ENCODE results near the gene MBD3L5.
"Not testable (repeated sequence)": the region's sequence is repeated elsewhere in the genome, so short reads cannot be mapped to it uniquely, and the experiment has no call there.

The MBD3L5 gene

DNA sequence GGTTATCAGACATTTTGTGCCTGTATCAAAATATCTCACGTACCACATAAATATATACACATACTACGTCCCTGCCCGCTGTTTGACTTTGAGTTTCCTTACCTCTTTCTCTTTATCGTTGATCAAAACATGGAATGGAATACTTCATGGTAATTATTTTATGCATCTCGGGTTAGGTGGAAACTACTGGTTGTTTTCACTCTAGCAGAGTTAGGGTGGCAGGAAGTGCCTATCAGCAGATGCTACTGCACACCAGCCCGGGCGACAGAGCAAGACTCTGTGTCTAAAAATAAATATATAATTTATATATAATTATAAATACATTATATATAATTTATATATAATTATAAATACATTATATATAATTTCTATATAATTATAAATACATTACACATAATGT, 22.5 kb downstream of the MBD3L5 start:
- DNase-seq (ENCODE audit: low read depth in 2 of 2): not testable (repeated sequence)

DNA sequence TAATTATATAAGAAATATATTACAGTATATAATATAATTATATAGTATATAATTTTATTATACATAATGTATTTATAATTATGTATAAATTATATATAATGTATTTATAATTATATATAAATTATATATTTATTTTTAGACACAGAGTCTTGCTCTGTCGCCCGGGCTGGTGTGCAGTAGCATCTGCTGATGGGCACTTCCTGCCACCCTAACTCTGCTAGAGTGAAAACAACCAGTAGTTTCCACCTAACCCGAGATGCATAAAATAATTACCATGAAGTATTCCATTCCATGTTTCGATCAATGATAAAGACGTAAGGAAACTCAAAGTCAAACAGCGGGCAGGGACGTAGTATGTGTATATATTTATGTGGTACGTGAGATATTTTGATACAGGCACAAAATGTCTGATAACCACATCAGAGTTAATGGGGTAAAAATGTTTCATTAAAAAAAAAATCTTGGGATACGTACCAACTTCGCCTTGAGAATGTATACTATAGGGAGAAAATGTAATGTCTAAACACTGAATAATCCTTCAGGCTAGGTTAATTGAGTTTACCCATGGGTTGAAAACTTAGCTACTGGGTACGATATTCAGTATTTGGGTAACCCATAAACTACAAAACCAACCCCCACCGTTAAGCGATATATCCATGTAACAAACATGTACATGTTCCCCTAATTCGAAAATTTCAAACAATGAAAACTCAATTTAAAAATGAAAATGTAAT, 24.4 kb downstream of the MBD3L5 start:
- DNase-seq (ENCODE audit: low read depth in 2 of 2): not testable (repeated sequence)

DNA sequence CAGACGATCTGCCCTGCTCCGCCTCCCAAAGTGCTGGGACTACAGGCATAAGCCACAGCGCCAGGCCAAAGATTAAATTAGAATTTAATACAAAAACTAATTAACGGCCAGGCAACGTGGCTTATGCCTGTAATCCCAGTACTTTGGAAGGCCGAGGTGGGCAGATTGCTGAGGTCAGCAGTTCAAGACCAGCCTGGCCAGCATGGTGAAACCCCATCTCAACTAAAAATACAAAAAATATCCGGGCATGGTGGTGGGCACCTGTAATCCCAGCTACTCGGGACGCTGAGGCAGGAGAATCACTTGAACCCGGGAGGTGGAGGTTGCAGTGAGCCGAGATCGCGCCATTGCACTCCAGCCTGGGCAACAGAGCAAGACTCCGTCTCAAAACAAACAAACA, 25.3 kb downstream of the MBD3L5 start:
- DNase-seq (ENCODE audit: low read depth in 2 of 2): not testable (repeated sequence)

DNA sequence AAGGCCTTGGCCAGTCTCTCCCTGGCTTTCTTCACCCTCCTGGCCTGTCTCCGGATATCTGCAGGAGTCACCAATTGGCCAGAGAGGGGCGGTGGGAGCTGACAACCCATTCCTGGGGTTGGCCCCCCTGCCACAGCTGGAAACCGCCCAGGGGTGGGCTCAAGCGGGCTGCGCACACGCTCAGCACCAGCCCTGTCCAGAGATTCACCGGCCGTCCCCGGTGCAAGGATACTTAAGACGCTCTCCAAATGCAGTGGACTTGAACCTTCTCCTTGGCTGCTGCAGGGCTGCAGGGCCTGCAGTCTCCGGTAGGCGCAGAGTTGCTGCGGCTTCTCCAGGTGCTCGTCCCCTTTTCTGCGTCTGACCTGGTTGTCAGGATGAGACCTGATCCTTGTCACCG, 26.0 kb downstream of the MBD3L5 start:
- DNase-seq (ENCODE audit: low read depth in 2 of 2): not testable (repeated sequence)

DNA sequence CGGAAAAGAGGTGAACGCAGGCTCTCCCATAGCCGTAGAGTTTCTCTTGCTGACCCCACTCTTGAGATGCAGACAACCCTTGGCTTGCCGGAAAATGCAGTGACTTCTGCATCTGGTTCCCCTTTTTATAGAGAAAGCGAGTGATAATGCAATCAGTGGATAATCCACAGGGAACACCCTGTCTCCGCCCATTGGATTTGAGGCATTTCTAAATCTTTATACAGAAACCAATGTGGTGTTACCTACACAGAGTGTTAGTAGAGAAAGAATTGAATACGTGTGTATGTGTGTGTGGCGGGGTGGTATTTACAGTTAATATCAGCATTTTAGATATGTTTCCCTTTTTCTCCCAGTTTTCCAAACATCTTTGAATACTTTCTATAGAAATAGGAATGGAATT, 28.2 kb downstream of the MBD3L5 start, which contains the start of gene MBD3L3:
MBD3L3 (minus strand) TSS at position 101 of the 400 bp plus-strand sequence; CDS start at position 30, 71 bp downstream.
- DNase-seq (ENCODE audit: low read depth in 2 of 2): not testable (repeated sequence)

DNA sequence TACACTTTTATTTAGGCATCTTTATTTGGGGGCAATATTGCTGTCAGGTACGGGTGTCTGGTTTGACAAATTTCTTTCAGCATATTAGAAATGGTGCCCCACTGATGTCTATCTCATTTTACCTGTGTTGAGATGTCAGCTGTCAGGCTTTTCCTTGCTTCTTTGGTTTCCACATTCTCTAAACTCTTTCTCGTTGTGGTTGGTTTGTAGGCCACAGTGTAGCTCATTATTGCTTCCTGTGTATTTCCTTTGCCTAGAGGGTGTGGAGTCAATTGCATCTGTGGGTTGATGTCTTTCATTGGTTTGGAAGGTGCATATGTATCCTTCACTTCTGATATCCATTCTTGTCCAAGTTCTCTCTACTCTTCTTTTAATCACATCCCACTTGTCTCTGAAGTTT, 29.6 kb downstream of the MBD3L5 start:
- not testable (repeated sequence) for DNase-seq (ENCODE audit: low read depth in 2 of 2)

DNA sequence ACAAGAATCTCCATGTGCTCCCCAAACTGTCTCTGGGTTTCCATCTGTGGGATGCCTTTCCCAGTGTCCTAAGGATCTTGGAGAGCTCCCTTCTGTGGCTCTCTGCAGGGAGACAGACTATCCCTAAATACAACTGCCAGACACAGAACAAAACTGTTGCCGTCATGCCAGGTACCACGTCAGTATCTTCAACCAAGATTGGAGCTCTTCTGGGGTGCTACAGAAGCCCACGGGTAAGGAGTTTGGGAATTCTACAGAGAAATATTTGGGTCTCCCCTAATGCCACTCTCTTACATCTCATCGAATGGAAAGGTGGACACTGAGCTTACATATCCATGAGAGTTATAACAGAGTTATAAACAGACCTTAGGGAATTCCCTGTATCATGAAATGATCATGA, 33.0 kb downstream of the MBD3L5 start:
- DNase-seq (ENCODE audit: low read depth in 2 of 2): no peak

DNA sequence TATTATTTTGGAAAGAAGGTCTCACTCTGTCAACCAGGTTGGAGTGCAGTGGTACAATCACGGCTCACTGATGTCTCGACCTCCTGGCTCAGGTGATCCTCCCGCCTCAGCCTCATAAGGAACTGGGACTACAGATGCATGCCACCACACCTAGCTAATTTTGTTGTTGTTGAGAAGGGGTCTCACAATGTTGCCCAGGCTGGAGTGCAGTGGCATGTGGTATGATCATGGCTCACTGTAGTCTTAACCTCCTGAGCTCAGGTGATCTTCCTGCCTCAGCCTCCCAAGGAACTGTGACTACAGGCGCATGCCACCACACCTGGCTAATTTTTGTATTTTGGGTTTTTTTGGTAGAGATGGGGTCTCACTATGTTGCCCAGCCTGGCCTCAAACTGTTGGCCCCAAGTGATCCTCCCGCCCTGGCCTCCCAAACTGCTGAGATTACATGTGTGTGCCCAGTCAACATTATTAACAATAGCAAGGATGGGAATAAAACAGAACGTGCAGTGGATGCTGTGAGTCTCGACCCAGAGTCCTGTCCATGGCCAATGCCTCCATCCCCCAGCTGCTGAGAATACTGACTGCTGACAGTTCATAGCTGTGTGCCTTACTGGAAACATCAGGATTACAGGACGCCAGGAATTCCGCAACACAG, 33.5 kb downstream of the MBD3L5 start:
- DNase-seq (ENCODE audit: low read depth in 2 of 2): no peak

DNA sequence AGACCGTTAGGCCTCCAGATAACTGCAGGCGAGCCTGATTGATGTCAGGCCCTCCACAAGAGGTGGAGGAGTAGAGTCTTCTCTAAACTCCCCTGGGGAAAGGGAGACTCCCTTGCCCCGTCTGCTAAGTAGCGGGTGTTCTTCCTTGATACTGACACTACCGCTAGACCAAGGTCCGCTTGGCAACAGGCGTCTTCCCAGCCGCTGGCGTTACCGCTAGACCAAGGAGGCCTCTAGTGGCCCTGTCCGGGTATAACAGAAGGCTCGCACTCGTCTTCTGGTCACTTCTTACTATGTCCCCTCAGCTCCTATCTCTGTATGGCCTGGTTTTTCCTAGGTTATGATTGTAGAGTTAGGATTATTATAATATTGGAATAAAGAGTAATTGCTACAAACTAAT, 36.7 kb downstream of the MBD3L5 start:
- DNase-seq (ENCODE audit: low read depth in 2 of 2): not testable (repeated sequence)

DNA sequence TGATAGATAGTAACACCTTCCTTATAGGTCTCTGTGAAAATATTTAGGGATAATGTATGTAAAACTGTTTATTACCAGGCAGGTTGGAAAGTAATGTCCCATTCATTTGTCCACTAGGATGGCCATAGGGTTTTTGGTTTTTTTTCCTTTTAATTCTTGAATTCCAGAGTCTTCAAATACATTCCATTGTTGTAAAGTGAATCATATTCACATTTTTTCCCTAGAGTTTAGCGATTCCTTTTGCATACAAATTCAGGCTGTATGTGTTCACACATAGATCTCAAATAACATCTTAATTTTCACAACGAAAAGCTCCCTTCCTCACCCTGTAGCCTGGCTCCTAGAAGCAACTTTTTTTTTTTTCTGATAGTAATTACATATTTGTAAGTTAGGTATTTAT, 37.3 kb downstream of the MBD3L5 start:
- no peak for DNase-seq (ENCODE audit: low read depth in 2 of 2)

DNA sequence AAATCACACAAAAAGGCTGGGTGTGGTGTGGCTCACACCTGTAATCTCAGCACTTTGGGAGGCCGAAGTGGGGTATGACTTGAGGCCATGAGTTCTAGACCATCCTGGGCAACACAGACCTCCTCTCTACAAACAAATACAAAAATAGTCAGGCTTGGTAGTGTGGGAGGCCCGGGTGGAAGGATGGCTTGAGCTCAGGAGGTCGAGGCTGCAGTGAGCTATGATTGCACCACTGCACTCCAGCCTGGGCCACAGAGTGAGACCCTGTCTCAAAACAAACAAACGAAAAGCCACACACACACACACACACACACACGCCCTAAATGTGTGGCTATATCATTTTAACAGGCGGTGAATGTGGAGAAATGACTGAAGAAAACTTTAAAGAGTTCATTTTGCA, 38.2 kb downstream of the MBD3L5 start:
- DNase-seq (ENCODE audit: low read depth in 2 of 2): no peak

DNA sequence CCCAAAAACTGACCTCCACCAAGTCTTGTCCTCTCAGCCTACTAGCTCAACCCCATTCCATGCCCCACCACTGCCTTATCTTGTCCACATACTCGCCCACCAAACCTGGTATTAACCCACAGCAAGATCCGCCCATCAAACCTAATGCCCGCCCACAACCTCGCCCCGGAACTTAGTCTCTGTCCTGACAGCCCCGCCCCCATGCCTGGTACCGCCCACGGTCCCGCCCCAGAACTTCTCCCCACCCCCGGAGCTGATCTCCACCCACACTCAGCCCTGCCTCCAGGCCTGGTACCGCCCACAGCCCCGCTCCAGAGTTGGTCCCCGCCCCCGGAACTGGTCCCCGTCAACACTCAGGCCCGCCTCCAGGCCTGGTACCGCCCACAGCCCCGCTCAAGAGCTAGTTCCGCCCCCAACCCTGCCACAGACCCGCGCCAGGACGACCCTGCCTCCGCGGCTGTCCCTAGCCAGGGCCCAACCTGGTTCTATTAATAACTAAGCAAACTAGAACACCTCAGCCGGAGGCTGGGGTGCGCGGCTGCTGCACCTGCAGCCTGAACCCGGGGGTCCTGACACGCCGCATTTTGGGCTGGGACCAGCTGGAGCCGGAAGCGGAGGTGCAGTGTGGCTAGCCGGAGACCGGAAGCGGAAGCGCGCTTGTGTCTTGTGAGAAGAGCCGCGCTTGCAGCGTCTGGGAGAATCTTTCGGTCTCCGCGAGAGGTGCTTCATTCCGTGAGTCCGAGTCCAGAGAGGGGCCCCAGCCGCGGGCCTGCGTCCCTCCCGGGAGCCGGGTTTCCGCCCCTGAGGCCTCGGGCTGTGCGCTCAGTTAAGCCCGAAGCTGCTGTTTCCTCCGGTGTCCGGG, 38.9 kb downstream of the MBD3L5 start, which contains the start of gene ZNF557:
ZNF557 (plus strand) TSS at position 662 of the 862 bp plus-strand sequence. CDS start 5,372 bp downstream, outside the sequence.
- peak; percentile 97 to 99 for DNase-seq (ENCODE audit: low read depth in 2 of 2)

DNA sequence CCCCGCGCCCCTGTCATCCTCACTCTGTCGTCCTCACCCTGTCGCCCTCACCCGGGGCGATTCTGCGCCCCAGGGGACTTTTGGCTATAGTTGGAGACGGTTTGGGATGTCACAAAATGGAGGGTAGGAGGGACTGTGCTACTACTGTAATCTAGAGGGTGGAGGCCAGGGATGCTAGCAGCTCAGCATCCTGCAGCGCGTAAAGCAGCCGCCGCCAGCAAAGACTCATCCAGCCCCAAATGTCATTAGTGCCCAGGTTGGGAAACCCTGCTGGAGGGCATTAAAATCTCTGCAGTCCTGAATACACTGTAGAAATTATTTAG, 39.5 kb downstream of the MBD3L5 start:
- DNase-seq (ENCODE audit: low read depth in 2 of 2): no peak

DNA sequence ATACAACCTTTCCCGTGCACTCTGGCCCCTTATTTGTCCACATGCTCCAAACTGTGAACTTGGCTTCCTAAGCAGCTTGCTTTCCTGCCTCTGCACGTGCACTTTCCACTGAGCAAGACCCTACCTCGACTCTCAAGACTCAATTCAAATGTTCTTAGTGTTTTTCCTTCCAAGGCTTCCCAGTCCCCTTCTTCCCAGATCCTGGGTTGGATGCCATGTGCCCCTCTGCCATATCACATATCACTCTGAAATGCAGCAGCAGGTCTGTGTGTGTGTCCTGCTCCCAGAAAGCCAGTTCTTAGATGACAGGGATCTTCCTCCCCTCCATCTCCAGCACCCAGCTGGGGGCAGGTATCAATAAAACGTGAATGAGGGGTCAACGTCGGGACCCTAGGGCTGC, 42.2 kb downstream of the MBD3L5 start:
- no peak for DNase-seq (ENCODE audit: low read depth in 2 of 2)

DNA sequence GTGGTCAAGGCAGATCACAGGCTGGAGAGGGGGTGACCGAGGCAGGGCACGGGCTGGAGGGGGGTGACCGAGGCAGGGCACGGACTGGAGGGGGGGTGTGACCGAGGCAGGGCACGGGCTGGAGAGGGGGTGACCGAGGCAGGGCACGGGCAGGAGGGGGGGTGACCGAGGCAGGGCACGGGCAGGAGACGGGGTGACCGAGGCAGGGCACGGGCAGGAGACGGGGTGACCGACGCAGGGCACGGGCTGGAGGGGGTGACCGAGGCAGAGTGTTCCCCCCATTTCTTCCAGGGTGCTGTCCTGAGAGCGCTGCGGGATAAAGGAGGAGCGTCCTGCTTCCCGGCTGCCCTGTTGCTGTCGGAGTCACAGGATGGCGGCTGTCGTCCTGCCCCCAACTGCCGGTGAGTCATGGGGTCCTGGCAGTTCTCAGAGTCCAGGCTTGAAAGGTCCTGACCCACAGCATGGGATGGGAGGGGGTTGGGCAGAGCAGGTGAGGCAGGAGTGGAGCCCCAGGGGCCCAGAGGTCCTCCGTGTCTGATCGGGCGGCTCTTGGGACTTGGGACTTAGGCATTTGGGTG, 44.4 kb downstream of the MBD3L5 start:
- no peak for DNase-seq (ENCODE audit: low read depth in 2 of 2)

DNA sequence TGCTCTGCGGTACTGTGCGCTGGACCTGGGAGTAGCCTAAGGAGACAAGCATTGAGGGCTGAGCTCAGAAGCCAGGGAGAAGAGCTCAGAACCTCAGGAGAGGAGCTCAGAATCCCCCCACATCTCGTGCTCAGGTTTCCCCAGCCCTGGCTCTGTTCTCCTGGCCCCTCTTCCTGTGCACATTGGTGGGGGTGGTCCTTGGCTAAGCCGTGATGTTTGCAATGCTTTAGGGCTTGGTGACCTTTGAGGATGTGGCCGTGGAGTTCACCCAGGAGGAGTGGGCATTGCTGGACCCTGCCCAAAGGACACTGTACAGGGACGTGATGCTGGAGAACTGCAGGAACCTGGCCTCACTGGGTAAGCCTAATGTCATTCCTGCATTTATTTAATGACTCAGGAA, 45.8 kb downstream of the MBD3L5 start:
- no peak for DNase-seq (ENCODE audit: low read depth in 2 of 2)

DNA sequence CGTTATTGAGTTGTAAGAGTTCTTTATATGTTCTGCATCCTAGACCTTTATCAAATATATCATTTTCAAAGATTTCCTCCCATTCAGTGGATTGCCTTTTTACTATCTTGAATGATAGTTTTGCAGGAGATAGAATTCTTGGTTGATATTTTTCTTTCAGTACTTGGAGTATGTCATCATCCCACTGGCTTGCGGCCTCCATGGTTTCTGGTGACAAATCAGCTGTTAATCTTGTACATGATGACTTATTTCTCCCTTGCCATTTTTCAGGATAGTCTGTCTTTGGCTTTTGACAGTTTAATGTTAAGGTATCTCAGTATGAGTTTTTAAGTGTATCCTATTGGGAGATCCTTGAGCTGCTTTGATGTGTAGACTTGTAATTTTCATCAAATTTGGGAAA, 47.6 kb downstream of the MBD3L5 start:
- no peak for DNase-seq (ENCODE audit: low read depth in 2 of 2)

All from stimulated activated CD4-positive, alpha-beta T cell treated with anti-CD3 and anti-CD28 coated beads, Interleukin-4, amount 100 ng/mL, for 48 hours (primary cell).